ENCODE results near the gene SULT1E1.

Gene SULT1E1

GRCh38 chr4:69860052-69860451 lies at the start of gene SULT1E1:
SULT1E1 (minus strand) TSS chr4:69860145; CDS start chr4:69857644, 2,501 bp downstream.
- FAIRE-seq: no peak

GRCh38 chr4:69909195-69909594 lies 49.2 kb upstream of the SULT1E1 start:
- FAIRE-seq: no peak

- no peak for FAIRE-seq
These were observed 47.2 kb upstream of the SULT1E1 start for GRCh38 chr4:69907151-69907550.

GRCh38 chr4:69896530-69897116 lies 36.7 kb upstream of the SULT1E1 start:
- peak; percentile 86 for FAIRE-seq

GRCh38 chr4:69894721-69895120 lies 34.8 kb upstream of the SULT1E1 start:
- no peak for FAIRE-seq

GRCh38 chr4:69894186-69894585 lies 34.2 kb upstream of the SULT1E1 start:
- FAIRE-seq: no peak

GRCh38 chr4:69888336-69888735 lies 28.4 kb upstream of the SULT1E1 start:
- no peak for FAIRE-seq

- no peak for FAIRE-seq
These were observed 22.2 kb upstream of the SULT1E1 start for GRCh38 chr4:69882150-69882549.

- peak; percentile 79 for FAIRE-seq
These were observed 21.3 kb upstream of the SULT1E1 start for GRCh38 chr4:69881173-69881773.

- no peak for FAIRE-seq
These were observed 18.3 kb upstream of the SULT1E1 start for GRCh38 chr4:69878250-69878649.

GRCh38 chr4:69877453-69877852 lies 17.5 kb upstream of the SULT1E1 start:
- no peak for FAIRE-seq

- no peak for FAIRE-seq
These were observed 16.1 kb upstream of the SULT1E1 start for GRCh38 chr4:69876071-69876470.

GRCh38 chr4:69875576-69875975 lies 15.6 kb upstream of the SULT1E1 start:
- no peak for FAIRE-seq

GRCh38 chr4:69874507-69874906 lies 14.6 kb upstream of the SULT1E1 start:
- no peak for FAIRE-seq

- FAIRE-seq: no peak
These were observed 1.8 kb upstream of the SULT1E1 start for GRCh38 chr4:69861756-69862155.

GRCh38 chr4:69860521-69861298 lies 765 bp upstream of the SULT1E1 start:
- no peak for FAIRE-seq

- no peak for FAIRE-seq
These were observed 732 bp downstream of the SULT1E1 start for GRCh38 chr4:69859140-69859685.

GRCh38 chr4:69858690-69859089 lies 1.3 kb downstream of the SULT1E1 start:
- no peak for FAIRE-seq

- FAIRE-seq: no peak
These were observed 4.1 kb downstream of the SULT1E1 start for GRCh38 chr4:69855822-69856221.

- no peak for FAIRE-seq
These were observed 10.0 kb downstream of the SULT1E1 start for GRCh38 chr4:69849969-69850368.

- FAIRE-seq: no peak
These were observed 10.6 kb downstream of the SULT1E1 start for GRCh38 chr4:69849297-69849696.

GRCh38 chr4:69848028-69848427 lies 11.9 kb downstream of the SULT1E1 start:
- FAIRE-seq: no peak

GRCh38 chr4:69843932-69844331 lies 16.0 kb downstream of the SULT1E1 start:
- FAIRE-seq: no peak

GRCh38 chr4:69843301-69843700 lies 16.6 kb downstream of the SULT1E1 start:
- no peak for FAIRE-seq
